Mucosa of rectum (tissue), 2 donors: Measurements from ENCODE around the gene CCT2.

Experiments
- H3K27ac ChIP-seq, 2 donors: one replicate each; pipeline ENCODE4 v1.7.0; 2013; ENCODE audit warnings: inconsistent platforms in 2 of 2, low read depth in 2 of 2, low read length in 2 of 2
- H3K27me3 ChIP-seq, 2 donors: one replicate each; pipeline ENCODE4 v1.7.0; 2013; ENCODE audit warnings: low read length in 2 of 2; ENCODE audit not compliant: control insufficient read depth in 2 of 2, insufficient read depth in 2 of 2
- H3K36me3 ChIP-seq, 2 donors: one replicate each; pipeline ENCODE4 v1.7.0; 2013; ENCODE audit warnings: low read length in 2 of 2; ENCODE audit not compliant: control insufficient read depth in 2 of 2, insufficient read depth in 2 of 2
- H3K4me1 ChIP-seq, 2 donors: one replicate each; pipeline ENCODE4 v1.7.0; 2013; ENCODE audit warnings: low read length in 2 of 2, mild to moderate bottlenecking in 1 of 2; ENCODE audit not compliant: control insufficient read depth in 2 of 2, insufficient read depth in 2 of 2
- H3K4me3 ChIP-seq, 2 donors: one replicate each; pipeline ENCODE4 v1.7.0; 2013; ENCODE audit warnings: low read length in 2 of 2
- H3K9ac ChIP-seq, 2 donors: one replicate each; pipeline ENCODE4 v1.7.0; 2013; ENCODE audit warnings: low read length in 2 of 2, low read depth in 1 of 2, mild to moderate bottlenecking in 1 of 2
- H3K9me3 ChIP-seq, 2 donors: one replicate each; pipeline ENCODE4 v1.7.0; 2013; ENCODE audit warnings: low read length in 2 of 2; ENCODE audit not compliant: control insufficient read depth in 2 of 2
- donor health status: healthy.
- donor health status: Normal muscosa, but diverticular disease.

The CCT2 gene

DNA sequence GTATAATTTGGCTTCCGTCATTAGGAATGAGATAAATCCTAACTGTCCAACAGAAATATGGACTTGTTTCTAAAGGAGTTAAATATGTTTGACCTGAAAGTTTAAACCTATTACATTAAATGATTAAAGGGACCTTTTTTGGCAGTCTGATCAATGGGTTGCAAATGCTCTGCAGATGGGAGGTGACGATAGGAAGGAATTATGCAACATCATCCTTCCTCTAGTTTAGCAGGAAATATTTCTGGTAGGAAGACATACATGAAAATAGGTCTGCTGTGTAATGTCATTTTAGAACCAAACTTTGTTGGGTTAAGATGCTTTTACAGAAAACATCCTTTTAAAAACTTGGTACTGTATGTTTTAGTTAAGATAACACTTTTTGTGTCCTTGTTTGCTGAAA is 22.9 kb downstream of the CCT2 start:
- Histone ChIP-seq H3K27me3 (no peaks in the 10 kb centered on the region), H3K9me3 (no peaks in the 10 kb centered on the region), H3K4me3 (no peak overlapping the region), H3K36me3 (peaks cover 3 to 4% of the 10 kb centered on the region in 2 donors), H3K9ac (no peak overlapping the region), H3K4me1 (no peaks in the 10 kb centered on the region), H3K27ac (no peak overlapping the region)

- no peak overlapping the region for H3K27ac ChIP-seq
- no peaks in the 10 kb centered on the region for H3K9me3 ChIP-seq
- no peaks in the 10 kb centered on the region for H3K27me3 ChIP-seq
- H3K4me1 ChIP-seq, result no peaks in the 10 kb centered on the region
- H3K9ac ChIP-seq, result no peak overlapping the region
- no peak overlapping the region for H3K4me3 ChIP-seq
- H3K36me3 ChIP-seq, result no peaks in the 10 kb centered on the region
Measured at GRCh38 chr12:69610126-69610525, 24.9 kb downstream of the CCT2 start.

DNA sequence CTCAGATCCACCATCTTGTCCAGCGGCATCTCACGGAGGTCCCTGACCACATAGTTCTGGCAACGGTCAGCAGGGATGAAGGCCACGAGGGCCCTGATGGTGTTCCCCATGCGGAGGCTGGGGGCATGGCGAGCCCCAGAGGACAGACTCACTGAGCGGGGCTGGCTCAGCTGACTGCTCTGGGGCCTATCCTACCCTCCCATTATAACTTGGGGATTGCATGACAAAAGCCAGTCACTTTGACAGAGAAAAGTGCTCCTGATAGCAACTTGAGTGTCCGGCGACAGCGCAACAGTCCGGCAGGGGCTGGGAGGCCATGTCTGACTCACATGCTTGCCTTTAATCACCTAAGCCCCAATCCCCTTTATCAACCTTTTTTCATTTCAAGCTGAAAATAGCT is 25.5 kb downstream of the CCT2 start, which contains the start of gene LRRC10:
Gene LRRC10 (minus strand): TSS at position 179 of the 400 bp plus-strand sequence. CDS start 69 bp downstream, at position 110.
- H3K9me3 ChIP-seq, result no peaks in the 10 kb centered on the region
- no peaks in the 10 kb centered on the region for H3K4me1 ChIP-seq
- H3K4me3 ChIP-seq, result no peak within 1 kb of the TSS
- no peaks in the 10 kb centered on the region for H3K27me3 ChIP-seq
- H3K9ac ChIP-seq, result no peak within 1 kb of the TSS
- H3K27ac ChIP-seq, result no peak within 1 kb of the TSS
- no peaks in the 10 kb centered on the region for H3K36me3 ChIP-seq

GRCh38 chr12:69613351-69613750 is 28.1 kb downstream of the CCT2 start:
- H3K4me1 ChIP-seq, result no peaks in the 10 kb centered on the region
- no peaks in the 10 kb centered on the region for H3K9me3 ChIP-seq
- no peaks in the 10 kb centered on the region for H3K27me3 ChIP-seq
- H3K36me3 ChIP-seq, result no peaks in the 10 kb centered on the region
- H3K27ac ChIP-seq, result no peak overlapping the region
- no peak overlapping the region for H3K9ac ChIP-seq
- no peak overlapping the region for H3K4me3 ChIP-seq

- Histone ChIP-seq H3K4me3 (no peak overlapping the region), H3K4me1 (no peaks in the 10 kb centered on the region), H3K27ac (no peak overlapping the region), H3K27me3 (no peaks in the 10 kb centered on the region), H3K9me3 (no peaks in the 10 kb centered on the region), H3K36me3 (no peaks in the 10 kb centered on the region), H3K9ac (no peak overlapping the region)
Measured at GRCh38 chr12:69616025-69616424, 30.8 kb downstream of the CCT2 start.

- no peak overlapping the region for H3K9ac ChIP-seq
- no peak overlapping the region for H3K27ac ChIP-seq
- no peak overlapping the region for H3K4me3 ChIP-seq
- no peaks in the 10 kb centered on the region for H3K27me3 ChIP-seq
- H3K9me3 ChIP-seq, result no peaks in the 10 kb centered on the region
- no peaks in the 10 kb centered on the region for H3K4me1 ChIP-seq
- H3K36me3 ChIP-seq, result no peaks in the 10 kb centered on the region
Measured at GRCh38 chr12:69619050-69619449, 33.8 kb downstream of the CCT2 start.

DNA sequence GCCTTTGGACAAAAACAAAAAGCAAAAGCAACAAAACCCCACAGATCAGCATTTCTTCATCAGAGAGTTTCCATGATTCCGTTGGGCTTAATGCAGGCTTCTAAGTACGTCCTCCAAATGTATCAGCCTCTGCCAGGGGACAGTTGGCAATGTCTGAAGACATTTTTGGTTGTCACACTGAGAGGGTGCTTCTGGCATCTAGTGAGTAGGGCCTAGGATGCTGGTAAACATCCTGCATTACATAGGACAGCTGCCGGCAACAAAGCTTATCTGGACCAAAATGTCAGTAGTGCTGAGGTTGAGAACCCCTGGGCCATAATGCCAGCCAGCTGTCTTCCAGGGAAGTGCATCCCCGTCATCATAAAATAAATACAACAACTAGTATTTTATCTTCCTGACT is 34.8 kb downstream of the CCT2 start:
- no peaks in the 10 kb centered on the region for H3K4me1 ChIP-seq

DNA sequence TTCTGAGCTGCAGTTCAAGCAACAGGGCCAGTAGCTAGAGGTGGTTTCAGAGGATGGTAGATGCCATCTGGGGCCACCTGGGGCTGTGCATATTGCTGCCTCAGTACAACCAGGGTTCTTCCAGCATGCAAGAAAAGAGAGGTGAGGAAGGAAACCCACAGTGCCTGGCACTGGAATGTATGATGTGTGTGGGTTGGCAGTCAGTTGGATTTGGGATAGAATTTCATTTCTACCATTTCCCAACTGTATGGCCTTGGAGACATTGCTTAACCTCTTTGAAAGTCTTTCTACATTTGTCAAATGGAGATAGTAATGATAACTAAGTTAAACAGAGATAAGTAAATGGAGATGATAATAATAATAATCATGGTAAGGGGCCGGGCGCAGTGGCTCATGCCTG is 35.7 kb downstream of the CCT2 start:
- Histone ChIP-seq H3K9me3 (no peaks in the 10 kb centered on the region), H3K36me3 (no peaks in the 10 kb centered on the region), H3K4me1 (no peaks in the 10 kb centered on the region), H3K27me3 (no peaks in the 10 kb centered on the region), H3K4me3 (no peak overlapping the region), H3K27ac (no peak overlapping the region), H3K9ac (no peak overlapping the region)

More for the DNA sequence above, 34.8 kb downstream of the CCT2 start:
- Histone ChIP-seq H3K27me3 (no peaks in the 10 kb centered on the region), H3K36me3 (no peaks in the 10 kb centered on the region), H3K27ac (no peak overlapping the region), H3K4me3 (no peak overlapping the region), H3K9me3 (no peaks in the 10 kb centered on the region), H3K9ac (no peak overlapping the region)

DNA sequence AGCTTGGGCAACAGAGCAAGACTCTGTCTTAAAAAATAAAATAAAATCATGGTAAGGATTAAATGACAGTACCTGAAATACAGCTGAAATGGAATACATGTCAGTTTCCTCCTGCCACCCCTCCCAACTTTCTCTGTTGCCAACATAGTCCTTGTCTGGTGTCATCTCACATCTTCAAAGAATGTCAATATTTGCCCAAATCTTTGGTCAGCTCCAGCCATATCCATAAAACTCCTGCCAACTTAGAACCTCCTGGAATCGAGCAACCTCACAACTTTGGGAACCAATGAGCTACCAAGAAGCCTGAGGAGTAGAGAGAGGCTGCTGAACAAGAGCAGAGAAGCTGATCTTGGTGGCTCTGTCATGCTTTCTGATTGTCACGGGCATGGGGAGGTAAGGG is 36.3 kb downstream of the CCT2 start:
- no peaks in the 10 kb centered on the region for H3K27me3 ChIP-seq
- H3K27ac ChIP-seq, result no peak overlapping the region
- no peaks in the 10 kb centered on the region for H3K4me1 ChIP-seq
- no peak overlapping the region for H3K4me3 ChIP-seq
- H3K36me3 ChIP-seq, result no peaks in the 10 kb centered on the region
- no peak overlapping the region for H3K9ac ChIP-seq
- no peaks in the 10 kb centered on the region for H3K9me3 ChIP-seq

GRCh38 chr12:69623970-69624369 is 38.7 kb downstream of the CCT2 start:
- no peaks in the 10 kb centered on the region for H3K27me3 ChIP-seq
- no peak overlapping the region for H3K27ac ChIP-seq
- H3K4me1 ChIP-seq, result no peaks in the 10 kb centered on the region
- H3K9ac ChIP-seq, result no peak overlapping the region
- H3K9me3 ChIP-seq, result no peaks in the 10 kb centered on the region
- no peaks in the 10 kb centered on the region for H3K36me3 ChIP-seq
- H3K4me3 ChIP-seq, result no peak overlapping the region

DNA sequence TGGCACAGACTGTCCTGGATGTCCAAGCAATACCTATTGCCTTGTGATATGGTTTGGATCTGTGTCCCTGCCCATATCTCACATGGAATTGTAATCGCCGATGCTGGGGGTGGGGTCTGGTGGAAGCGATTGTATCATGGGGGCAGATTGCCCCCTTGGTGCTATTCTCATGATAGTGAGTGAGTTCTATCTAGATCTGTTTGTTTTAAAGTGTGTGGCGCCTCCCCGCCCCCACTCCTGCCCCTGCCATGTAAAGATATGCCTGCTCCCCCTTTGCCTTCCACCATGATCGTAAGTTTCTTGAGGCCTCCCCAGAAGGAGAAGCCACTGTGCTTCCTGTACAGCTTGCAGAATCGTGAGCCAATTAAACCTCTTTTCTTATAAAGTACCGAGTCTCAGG is 42.2 kb downstream of the CCT2 start:
- Histone ChIP-seq H3K9me3 (no peaks in the 10 kb centered on the region), H3K4me3 (no peak overlapping the region), H3K27me3 (no peaks in the 10 kb centered on the region), H3K27ac (no peak overlapping the region), H3K9ac (no peak overlapping the region), H3K36me3 (no peaks in the 10 kb centered on the region), H3K4me1 (no peaks in the 10 kb centered on the region)
